Measurements from ENCODE around the gene GATB.

GATB gene

DNA sequence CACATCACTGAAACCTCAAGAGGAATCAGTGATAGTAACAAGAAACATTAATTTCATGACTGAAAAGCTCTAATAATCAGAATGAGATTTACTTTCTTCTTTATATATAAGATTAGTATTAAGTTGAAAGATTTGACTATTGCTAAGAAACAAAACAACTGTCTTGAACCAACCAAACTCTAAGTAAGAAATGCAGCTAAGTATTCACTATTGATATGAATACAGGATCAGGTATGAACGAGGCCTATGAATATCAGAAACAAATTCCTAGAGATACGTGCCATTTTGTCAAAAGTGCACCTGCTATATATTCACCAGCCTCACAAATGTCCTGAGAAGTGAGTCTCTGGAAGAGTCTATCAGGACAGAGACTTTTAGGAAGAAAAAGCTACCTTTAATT, 32.1 kb downstream of the GATB start:
- DNase-seq = no peak

- no peak for DNase-seq
These were observed 32.8 kb downstream of the GATB start for GRCh38 chr4:151728006-151728405.

GRCh38 chr4:151727365-151727764, 33.4 kb downstream of the GATB start:
- DNase-seq = no peak

DNA sequence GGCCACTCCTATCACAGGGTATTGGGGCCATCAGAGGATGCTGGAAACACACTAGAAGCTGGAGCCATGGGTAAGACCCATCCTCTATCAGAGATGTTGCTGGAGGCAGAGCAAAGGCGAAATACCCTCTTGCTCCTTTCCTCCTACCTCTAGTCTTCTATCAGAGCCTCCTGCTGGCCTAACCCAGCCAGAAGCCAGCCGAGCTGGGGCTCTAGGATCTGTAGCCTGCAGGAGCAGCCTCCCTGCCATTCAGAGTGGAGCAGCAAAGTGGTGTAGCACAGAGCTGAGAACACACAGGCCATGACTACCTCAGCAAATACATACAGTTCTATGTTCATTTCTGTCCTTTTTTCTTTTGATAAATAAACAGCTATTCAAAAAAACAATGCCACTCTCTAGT, 35.7 kb downstream of the GATB start:
- DNase-seq = no peak

GRCh38 chr4:151721916-151722315, 38.9 kb downstream of the GATB start:
- DNase-seq = no peak

DNA sequence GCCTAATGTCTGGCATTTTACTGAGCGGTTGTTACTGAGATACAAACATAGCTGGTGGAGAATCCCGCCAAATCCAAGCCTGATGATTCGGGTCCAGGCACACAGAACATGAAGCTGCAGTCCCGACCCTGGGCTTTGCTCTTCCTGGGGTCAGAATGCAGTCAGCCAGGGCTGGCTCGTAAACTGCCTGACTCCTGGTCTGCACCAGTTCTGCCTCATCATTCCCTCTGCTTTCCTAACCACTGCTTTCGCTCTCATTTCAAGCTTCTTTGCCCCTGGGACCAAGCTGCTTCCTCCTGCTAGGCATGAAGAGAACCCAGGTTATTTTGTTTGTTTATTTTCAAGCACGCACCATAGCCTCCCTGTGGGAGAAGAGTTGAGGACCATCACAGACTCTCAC, 39.3 kb downstream of the GATB start:
- no peak for DNase-seq

DNA sequence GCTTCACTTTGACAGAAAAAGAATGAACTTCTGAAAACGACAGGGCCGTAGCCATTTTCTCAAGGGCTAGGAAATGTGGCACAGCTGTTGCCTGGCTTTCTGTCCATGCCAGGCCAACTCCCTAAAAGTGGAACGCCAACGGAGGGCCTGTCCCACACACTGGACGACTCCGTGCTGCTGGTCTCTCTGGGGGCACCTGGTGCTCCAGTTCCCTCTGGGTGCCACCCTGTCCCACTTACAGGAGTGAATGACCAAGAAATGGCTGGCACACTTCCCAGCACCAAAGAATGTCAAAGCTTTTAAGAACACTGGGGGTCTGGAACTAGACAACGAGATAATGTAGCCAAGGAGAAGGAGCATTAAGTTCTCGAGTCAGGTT, 40.9 kb downstream of the GATB start:
- DNase-seq = no peak

GRCh38 chr4:151718984-151719955, 41.5 kb downstream of the GATB start:
- DNase-seq = no peak

DNA sequence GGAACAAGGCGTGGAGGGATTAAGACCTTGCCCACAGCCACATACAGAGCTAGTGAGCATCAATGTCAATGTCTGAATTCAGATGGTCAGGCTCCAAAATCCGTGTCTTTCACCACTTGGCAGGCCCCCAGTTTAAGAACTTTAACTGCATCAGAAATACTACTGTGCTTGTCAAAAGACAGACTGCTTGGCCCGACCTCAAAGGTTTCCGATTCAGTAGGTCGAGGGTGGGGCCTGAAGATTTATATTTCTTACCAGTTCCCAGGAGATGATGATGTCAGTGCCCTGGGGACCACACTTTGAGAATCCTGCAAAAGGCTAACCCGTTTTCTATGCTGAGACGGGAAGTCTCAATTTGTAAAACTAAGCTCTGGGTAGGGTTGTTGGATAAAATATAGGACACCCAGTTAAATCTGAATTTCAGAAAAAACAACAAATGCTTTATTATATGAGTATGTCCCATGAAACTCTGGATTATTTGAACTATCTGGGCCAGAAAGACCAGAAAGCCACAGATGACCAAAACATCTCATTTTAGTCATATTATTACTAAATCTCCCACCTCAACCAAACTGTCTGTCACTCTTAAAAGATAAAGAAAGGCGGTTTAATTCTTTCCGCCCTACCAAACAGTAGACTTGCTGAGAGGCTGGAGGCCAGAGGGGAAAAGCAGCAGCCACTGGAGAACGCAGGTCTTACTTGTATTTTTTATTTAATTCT, 42.7 kb downstream of the GATB start:
- no peak for DNase-seq

GRCh38 chr4:151717314-151717713, 43.5 kb downstream of the GATB start:
- no peak for DNase-seq

DNA sequence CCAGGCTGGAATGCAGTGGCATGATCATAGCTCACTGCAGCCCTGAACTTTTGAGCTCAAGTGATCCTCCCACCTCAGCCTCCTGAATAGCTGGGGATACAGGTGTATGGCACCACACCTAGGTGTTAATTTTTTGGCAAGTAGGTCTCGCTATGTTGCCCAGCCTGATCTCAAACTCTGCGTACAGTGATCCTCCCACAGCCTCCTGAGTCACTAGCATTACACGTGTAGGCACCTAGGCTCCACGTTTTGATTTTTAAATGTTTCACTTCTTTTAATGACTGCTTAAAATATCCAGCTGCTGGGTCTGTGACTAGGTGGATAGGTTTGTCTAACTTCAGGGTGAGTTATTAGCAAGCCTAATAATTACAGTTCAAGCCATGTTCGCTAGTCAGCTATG, 44.5 kb downstream of the GATB start:
- DNase-seq = no peak

- no peak for DNase-seq
These were observed 44.9 kb downstream of the GATB start for GRCh38 chr4:151715881-151716280.

GRCh38 chr4:151712777-151713176, 48.0 kb downstream of the GATB start:
- no peak for DNase-seq

DNA sequence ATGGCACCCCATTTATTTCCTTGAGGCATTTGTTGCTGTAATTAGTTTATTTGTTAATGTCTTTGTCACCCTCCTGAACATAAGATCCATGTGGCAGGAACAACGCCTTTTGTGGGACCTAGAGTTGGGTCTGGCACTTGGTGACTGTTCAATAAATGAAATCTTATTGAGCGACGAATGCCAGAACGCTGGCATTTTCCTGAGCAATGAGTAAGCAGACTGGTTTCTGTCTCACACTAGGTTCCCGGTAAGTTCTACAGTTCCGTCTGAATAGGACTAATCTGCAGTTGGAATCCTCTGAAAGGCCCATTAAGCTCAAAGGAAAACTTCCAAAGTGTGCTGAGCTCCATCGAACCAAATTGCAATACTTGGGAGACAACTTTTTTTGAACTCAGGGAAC, 49.2 kb downstream of the GATB start:
- no peak for DNase-seq

- no peak for DNase-seq
These were observed 51.2 kb downstream of the GATB start for GRCh38 chr4:151709587-151709986.

DNA sequence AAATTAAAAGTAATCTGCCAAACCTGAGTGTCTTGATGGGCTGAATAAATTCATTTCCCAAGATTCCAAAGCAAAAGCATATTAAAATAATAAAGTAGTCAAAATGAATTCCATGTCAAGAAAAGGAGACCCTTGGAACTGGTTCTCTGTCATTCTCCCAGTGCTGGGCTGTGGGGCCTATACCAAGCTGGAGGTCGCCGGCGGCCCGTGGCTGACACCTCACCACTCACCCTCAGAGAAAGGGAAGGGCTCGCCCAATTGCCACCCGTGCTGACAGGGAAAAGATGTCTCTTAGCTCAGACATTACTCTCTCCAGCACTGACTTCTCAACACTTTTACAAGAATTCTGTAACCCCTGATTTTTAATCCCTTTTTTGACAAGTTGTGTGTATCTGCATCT, 51.7 kb downstream of the GATB start:
- DNase-seq = no peak

DNA sequence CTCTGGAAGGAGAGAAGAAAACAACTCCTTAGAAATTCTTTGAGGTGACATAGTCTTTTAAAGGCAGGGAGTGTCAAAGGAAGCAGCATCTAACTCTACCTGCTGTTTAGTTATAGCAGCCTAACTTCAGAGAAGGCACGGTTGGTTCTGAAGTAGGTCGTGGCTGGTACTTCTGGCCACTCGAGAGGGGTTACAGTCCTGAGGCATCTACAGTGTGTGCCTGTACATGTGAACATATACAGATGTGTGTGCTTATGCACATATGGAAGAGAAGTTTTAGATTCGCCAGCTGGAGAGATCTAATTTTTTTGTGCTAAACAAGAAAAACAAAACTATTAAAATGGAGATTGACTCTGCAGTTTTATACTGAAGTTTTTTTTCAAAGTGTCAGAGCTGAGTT, 52.7 kb downstream of the GATB start:
- no peak for DNase-seq

DNA sequence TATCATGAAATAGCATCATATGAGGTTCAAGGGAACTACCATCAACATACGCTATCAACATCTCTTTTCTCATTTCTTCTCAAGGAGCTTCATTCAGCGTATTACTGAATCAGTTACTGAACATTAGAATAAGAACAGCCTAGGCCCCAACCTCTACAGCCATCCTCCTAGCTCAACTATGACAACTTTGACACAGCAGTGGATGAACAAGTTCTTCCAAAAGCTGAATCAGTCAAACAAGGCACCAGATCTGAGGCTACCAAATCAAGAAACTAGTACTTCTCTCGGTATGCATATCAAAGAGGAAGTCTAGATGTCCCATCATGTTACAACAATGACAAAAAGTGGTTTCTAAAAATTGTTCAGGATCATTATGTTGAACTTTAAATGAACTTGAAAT, 57.4 kb downstream of the GATB start:
- DNase-seq = no peak

DNA sequence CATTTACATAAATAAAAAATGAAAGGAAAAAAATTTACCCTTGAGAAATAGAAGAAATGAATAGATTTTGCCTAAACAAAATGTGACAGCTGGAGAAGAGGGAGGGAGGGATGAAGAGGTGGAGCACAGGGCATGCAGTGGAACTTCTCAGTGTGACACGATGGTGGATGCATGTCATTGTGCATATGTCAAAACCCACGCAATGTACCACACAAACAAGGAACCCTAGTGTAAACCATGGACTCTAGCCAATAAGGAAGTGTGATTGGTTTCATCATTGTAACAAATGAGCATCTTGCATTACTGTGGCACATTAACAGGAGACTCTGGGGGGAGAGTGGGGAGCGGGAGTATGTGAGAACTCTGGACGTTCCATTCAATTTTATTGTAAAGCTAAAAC, 58.6 kb downstream of the GATB start:
- no peak for DNase-seq

DNA sequence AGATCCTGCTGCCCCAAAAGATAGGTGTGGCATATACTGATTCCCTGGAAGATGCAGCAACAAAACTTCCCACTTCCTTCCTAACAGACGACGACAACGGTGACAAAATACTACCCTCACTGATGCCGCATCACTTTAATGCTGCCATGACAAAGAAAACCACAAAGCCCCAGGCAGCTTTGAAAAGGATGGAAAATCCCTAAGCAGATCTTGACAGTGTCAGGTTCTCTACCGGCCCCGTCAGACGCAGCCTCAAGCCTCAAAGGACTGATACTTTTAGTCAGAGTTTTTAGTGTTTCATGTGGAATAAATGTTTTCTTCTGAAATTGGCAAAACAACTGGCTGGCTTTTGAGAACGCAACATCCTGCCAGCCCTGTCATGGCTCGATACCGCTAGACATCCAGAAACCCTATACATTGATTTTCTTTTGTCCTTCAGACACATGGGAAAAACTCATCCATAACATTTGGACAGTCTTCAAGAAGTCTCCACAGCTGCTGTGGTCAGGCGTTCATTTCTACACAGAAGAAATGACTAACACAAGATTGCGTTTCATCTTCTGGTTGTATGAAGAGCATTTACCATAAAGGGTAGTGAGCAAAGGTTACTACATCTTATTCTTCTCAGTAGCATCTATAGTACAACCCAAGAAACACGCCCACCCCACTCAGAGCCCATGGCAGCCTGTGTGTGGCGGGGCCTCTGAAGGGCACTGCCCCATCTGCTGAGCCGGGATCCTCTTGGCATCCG, 60.1 kb downstream of the GATB start:
- no peak for DNase-seq

DNA sequence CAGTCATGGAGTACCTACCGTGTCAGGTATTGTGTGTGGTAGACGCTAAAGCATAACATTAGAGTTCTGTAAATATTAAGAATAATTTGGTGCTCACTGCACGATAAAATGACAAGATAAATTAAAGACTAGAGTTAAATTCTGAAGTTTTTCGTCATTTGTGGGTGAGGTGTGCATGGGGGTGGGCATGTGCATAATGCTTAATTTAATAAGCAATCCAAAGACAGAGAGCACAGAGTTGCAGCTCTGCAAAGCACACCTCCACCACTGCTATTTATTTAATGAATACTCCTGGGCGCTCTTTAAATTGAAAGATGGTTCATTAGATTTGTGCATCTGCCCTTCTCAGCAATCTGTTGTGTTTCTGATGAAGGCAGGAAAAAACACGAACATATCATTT, 62.6 kb downstream of the GATB start:
- no peak for DNase-seq

- no peak for DNase-seq
These were observed 65.7 kb downstream of the GATB start for GRCh38 chr4:151694961-151695720.
